Inflammatory macrophage treated with lipopolysaccharide for 4 hours (primary cell): Measurements from ENCODE around the gene FOXN3.

Experiments
- DNase-seq: peaks from one replicate; pipeline ENCODE4 v3.0.0-alpha.2; 2020

Gene FOXN3

GRCh38 chr14:89221109-89221810, 195.8 kb downstream of the FOXN3 start:
- DNase-seq: peak; percentile 33

GRCh38 chr14:89219051-89219450, 198.0 kb downstream of the FOXN3 start:
- DNase-seq: peak; percentile 68

- no peak for DNase-seq
Measured at GRCh38 chr14:89217891-89218290, 199.1 kb downstream of the FOXN3 start.

- no peak for DNase-seq
Measured at GRCh38 chr14:89215531-89215930, 201.5 kb downstream of the FOXN3 start.

GRCh38 chr14:89215114-89215513, 201.9 kb downstream of the FOXN3 start:
- DNase-seq: no peak

- DNase-seq: no peak
Measured at GRCh38 chr14:89214221-89214965, 202.6 kb downstream of the FOXN3 start.

- DNase-seq: no peak
Measured at GRCh38 chr14:89212386-89213235, 204.4 kb downstream of the FOXN3 start.

GRCh38 chr14:89209558-89209957, 207.5 kb downstream of the FOXN3 start:
- DNase-seq: no peak

- no peak for DNase-seq
Measured at GRCh38 chr14:89207925-89208328, 209.1 kb downstream of the FOXN3 start.

- no peak for DNase-seq
Measured at GRCh38 chr14:89206389-89207031, 210.5 kb downstream of the FOXN3 start.

- DNase-seq: no peak
Measured at GRCh38 chr14:89205137-89205740, 211.8 kb downstream of the FOXN3 start.

GRCh38 chr14:89202413-89203190, 214.4 kb downstream of the FOXN3 start:
- peak; percentile 18 for DNase-seq

- DNase-seq: peak; percentile 35
Measured at GRCh38 chr14:89201645-89202044, 215.4 kb downstream of the FOXN3 start.

GRCh38 chr14:89199357-89199756, 217.7 kb downstream of the FOXN3 start:
- peak; percentile 49 for DNase-seq

GRCh38 chr14:89198544-89199329, 218.3 kb downstream of the FOXN3 start:
- DNase-seq: peak; percentile 94

- DNase-seq: no peak
Measured at GRCh38 chr14:89197623-89198022, 219.4 kb downstream of the FOXN3 start.

- DNase-seq: no peak
Measured at GRCh38 chr14:89196545-89196944, 220.5 kb downstream of the FOXN3 start.

GRCh38 chr14:89194376-89194775, 222.7 kb downstream of the FOXN3 start:
- DNase-seq: no peak

GRCh38 chr14:89190765-89191513, 226.1 kb downstream of the FOXN3 start:
- no peak for DNase-seq

GRCh38 chr14:89188492-89188891, 228.5 kb downstream of the FOXN3 start:
- no peak for DNase-seq
